Naive B cell (primary cell): Measurements from ENCODE around the gene YPEL4. TPM values are rescaled to one million over a fixed set of nuclear protein-coding genes. Genes with fewer than 3 reads are reported as not detected.

Experiments
- ATAC-seq, 2 donors: fragments of 150-1000 bp; cut with Tn5 transposase; 2 replicates each; pipeline ENCODE4 v1.10.0; 2021; ENCODE audit warnings: low read depth in 2 of 2, mild to moderate bottlenecking in 2 of 2, moderate library complexity in 2 of 2
- DNase-seq: peaks from one replicate; pipeline ENCODE4 v3.0.0; 2022
- H3K27ac Mint-ChIP-seq, 6 donors: one replicate each; pipeline ENCODE4 v1.8.0; 2020 to 2022; ENCODE audit warnings: mild to moderate bottlenecking in 6 of 6, mixed read lengths in 6 of 6, moderate library complexity in 5 of 6, inconsistent platforms in 2 of 6
- H3K27me3 Mint-ChIP-seq, 3 donors: one replicate each; pipeline ENCODE4 v1.8.0; 2021 to 2022; ENCODE audit warnings: mixed read lengths in 3 of 3, mild to moderate bottlenecking in 1 of 3
- H3K36me3 Mint-ChIP-seq, 2 donors: one replicate each; pipeline ENCODE4 v1.8.0; 2020 to 2022; ENCODE audit warnings: mixed read lengths in 2 of 2, inconsistent platforms in 1 of 2, mild to moderate bottlenecking in 1 of 2
- H3K4me1 Mint-ChIP-seq, 3 donors: one replicate each; pipeline ENCODE4 v1.8.0; 2020 to 2022; ENCODE audit warnings: mixed read lengths in 3 of 3, inconsistent platforms in 1 of 3, mild to moderate bottlenecking in 1 of 3, moderate library complexity in 1 of 3
- H3K4me3 Mint-ChIP-seq, 8 donors: one replicate each; pipeline ENCODE4 v1.8.0; 2020 to 2022; ENCODE audit warnings: mild to moderate bottlenecking in 8 of 8, mixed read lengths in 8 of 8, moderate library complexity in 8 of 8, inconsistent platforms in 2 of 8
- H3K9me3 Mint-ChIP-seq, 7 donors: one replicate each; pipeline ENCODE4 v1.8.0; 2020 to 2022; ENCODE audit warnings: mixed read lengths in 7 of 7, mild to moderate bottlenecking in 5 of 7, inconsistent platforms in 2 of 7, moderate library complexity in 1 of 7
- polyA plus RNA-seq, 6 donors: library from polyadenylated mRNA; unstranded; fragments of 300-500 nt; fragmentation: Illumina TruSeq; gene quantifications; one replicate each; pipeline ENCODE4 v1.2.3, GENCODE V29; 2021; ENCODE audit warnings: low read depth in 6 of 6

Gene YPEL4
- polyA plus RNA-seq, 6 donors from 2014 or later: not detected

- Mint-ChIP-seq H3K27ac (no peak overlapping the region), H3K9me3 (peaks cover 0 to 4% (median 0%) of the 10 kb centered on the region in 7 donors), H3K4me3 (peak overlapping the region in 3 of 8 donors; percentile 4 to 54 (median 51)), H3K4me1 (peaks cover 35 to 59% (median 49%) of the 10 kb centered on the region in 3 donors), H3K36me3 (peaks cover 0 to 9% of the 10 kb centered on the region in 2 donors), H3K27me3 (peaks cover 67 to 84% (median 71%) of the 10 kb centered on the region in 3 donors)
- DNase-seq: no peak
- ATAC-seq: no peak
These were observed 2.3 kb downstream of the YPEL4 start for GRCh38 chr11:57647372-57647771.

GRCh38 chr11:57646799-57647303 is 2.9 kb downstream of the YPEL4 start:
- H3K27ac Mint-ChIP-seq: peak overlapping the region in 3 of 6 donors; percentile 34 to 77 (median 54)
- H3K36me3 Mint-ChIP-seq: peaks cover 0 to 9% of the 10 kb centered on the region in 2 donors
- peaks cover 35 to 54% (median 49%) of the 10 kb centered on the region in 3 donors for H3K4me1 Mint-ChIP-seq
- no peak for DNase-seq
- peaks cover 67 to 84% (median 71%) of the 10 kb centered on the region in 3 donors for H3K27me3 Mint-ChIP-seq
- H3K9me3 Mint-ChIP-seq: peaks cover 0 to 4% (median 0%) of the 10 kb centered on the region in 7 donors
- ATAC-seq: no peak
- peak overlapping the region in 6 of 8 donors; percentile 13 to 84 (median 52) for H3K4me3 Mint-ChIP-seq

- Mint-ChIP-seq H3K9me3 (peaks cover 0 to 4% (median 0%) of the 10 kb centered on the region in 7 donors), H3K36me3 (peaks cover 0 to 9% of the 10 kb centered on the region in 2 donors), H3K27ac (peak overlapping the region in 2 of 6 donors; percentile 34 to 54), H3K4me1 (peaks cover 35 to 54% (median 49%) of the 10 kb centered on the region in 3 donors), H3K4me3 (peak overlapping the region in 6 of 8 donors; percentile 13 to 84 (median 49)), H3K27me3 (peaks cover 64 to 80% (median 69%) of the 10 kb centered on the region in 3 donors)
- ATAC-seq: no peak
- DNase-seq: no peak
These were observed 3.4 kb downstream of the YPEL4 start for GRCh38 chr11:57646194-57646798.

DNA sequence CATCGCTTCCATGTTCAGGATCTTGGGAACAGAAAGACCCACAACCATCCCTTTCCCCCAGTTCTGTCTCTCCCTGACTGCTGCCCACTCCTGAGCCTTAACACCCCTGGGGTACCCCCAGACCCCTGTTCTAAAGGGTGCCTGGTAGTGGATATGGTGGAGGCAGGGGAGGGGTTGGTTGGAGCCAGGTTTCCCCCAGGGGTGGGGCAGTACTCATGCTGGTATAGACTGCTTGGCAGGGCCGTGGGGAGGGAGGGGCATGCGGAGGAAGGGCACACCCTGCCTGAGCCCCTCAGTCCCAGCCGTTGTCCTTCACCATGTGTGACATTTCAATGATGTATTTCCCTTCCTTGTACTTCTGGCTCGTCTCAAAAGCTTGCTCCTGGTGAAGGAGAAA is 4.0 kb downstream of the YPEL4 start:
- ATAC-seq (no peak), DNase-seq (no peak)
- Mint-ChIP-seq H3K27me3 (peaks cover 60 to 74% (median 62%) of the 10 kb centered on the region in 3 donors), H3K4me3 (peak overlapping the region in 1 of 8 donors; percentile 47), H3K9me3 (peaks cover 0 to 4% (median 0%) of the 10 kb centered on the region in 7 donors), H3K4me1 (peaks cover 35 to 54% (median 49%) of the 10 kb centered on the region in 3 donors), H3K36me3 (peaks cover 0 to 9% of the 10 kb centered on the region in 2 donors), H3K27ac (no peak overlapping the region)

DNA sequence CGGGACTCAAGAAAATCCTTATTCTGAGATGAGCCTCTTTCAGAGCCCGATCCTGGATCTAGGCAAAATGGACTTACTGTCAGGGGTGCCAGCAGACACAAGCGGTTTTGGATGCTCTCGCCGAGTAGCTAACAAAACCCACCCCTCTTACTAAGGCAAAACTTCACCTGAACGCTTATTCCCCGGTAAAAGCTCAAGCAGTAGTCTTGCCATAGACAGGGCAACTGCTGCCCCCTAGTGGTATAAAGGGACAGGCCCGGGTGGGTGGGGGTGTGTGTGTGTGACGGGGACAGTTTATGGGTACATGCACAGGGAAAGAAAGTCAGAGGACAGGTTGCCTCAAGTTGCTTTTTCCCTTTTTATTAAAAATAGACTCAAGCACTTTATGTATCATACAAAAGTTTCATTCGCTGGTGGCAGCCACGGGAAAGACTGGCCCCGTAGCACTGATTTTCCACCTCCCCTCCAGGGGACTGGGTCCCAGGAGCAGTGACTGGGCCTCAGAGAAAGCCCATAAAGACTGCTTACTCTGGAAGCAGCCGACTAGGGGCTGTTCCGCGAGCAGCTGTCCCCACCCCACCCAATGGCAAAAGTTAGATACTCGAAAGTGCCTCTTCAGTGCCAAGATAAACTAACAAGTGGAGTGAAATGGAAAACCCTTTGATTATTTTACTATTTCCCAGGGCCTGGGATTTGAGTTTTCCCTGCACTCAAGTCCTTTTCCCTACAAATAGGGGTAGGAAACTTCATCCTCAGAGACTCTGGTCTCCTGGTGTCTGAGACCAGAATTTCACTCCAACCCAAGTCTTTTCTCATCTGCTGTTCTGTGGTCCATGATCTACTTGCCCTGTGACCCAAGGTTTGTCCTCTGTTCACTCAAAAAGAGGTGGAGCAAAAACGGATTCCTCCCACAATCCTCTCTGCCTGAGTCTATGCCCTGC is 4.7 kb downstream of the YPEL4 start:
- Mint-ChIP-seq H3K27me3 (peaks cover 53 to 68% (median 56%) of the 10 kb centered on the region in 3 donors), H3K9me3 (peaks cover 0 to 4% (median 0%) of the 10 kb centered on the region in 7 donors), H3K4me1 (peaks cover 34 to 52% (median 42%) of the 10 kb centered on the region in 3 donors), H3K4me3 (no peak overlapping the region), H3K27ac (peak overlapping the region in 1 of 6 donors; percentile 10), H3K36me3 (peaks cover 0 to 9% of the 10 kb centered on the region in 2 donors)
- peak; percentile 83 for DNase-seq
- ATAC-seq: peak; percentile 85 to 86

DNA sequence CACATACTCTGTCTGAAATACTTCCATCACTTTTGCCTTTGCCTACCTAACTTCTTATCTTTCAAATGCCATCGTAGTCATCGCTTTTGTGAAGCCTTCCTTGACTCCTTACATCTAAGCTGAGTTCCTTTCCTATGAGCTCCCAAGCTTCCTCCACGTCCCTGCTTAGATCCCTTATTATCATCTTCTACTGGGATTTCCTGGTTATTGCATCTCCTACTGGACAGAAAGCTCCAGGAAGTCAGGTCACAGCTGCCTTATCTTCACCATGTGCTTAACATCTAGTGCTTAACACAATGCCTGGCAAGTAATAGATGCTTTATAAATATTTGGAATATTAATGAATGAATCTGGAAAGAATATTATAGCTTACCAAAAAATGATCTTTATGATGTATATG is 5.9 kb downstream of the YPEL4 start:
- no peak for DNase-seq
- H3K4me3 Mint-ChIP-seq: no peak overlapping the region
- H3K27me3 Mint-ChIP-seq: peaks cover 50 to 61% (median 51%) of the 10 kb centered on the region in 3 donors
- no peak overlapping the region for H3K27ac Mint-ChIP-seq
- peaks cover 26 to 44% (median 37%) of the 10 kb centered on the region in 3 donors for H3K4me1 Mint-ChIP-seq
- H3K36me3 Mint-ChIP-seq: peaks cover 0 to 9% of the 10 kb centered on the region in 2 donors
- peaks cover 0 to 4% (median 0%) of the 10 kb centered on the region in 7 donors for H3K9me3 Mint-ChIP-seq
- no peak for ATAC-seq

DNA sequence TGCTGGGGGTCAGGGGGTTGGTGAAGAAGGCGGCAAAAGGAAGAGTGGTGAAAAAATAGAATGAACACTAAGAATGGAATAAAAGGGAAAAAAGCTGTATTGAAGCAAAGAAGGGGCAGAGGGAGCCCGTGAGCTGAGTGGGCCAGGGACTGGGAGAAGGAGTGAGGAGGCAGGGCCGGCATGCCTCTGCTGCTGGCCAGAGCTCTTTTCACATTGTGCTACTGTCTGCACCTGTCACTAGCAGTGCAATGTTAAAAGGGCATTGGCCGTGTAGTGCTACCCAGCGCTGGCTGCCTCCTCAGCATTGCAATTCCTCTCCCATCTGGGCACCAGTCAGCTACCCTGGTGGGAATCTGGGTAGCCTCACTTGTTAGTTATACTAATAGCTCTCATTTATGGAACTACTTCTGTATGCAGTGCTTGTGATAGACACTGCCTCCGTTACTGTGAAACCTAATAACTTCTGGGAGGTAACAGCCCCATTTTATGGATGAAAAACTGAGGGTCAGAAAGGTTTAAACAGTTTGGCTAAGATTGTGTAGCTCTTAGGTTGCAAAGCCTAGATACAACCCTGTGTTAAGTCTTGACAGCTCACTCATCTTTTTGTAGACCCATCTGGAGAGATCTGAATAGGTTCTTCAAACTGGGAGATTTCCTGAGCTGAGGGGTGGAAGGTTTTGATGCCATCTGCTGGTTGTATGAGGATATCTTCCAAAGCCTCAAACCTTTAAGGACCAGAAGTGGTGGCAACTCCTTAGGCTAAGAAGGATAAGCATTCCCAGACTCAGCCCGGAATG is 8.5 kb downstream of the YPEL4 start:
- H3K27me3 Mint-ChIP-seq: peaks cover 40 to 54% (median 48%) of the 10 kb centered on the region in 3 donors
- H3K27ac Mint-ChIP-seq: peak overlapping the region in 1 of 6 donors; percentile 17
- H3K4me3 Mint-ChIP-seq: peak overlapping the region in 2 of 8 donors; percentile 15 to 87

GRCh38 chr11:57640068-57640800 is 9.5 kb downstream of the YPEL4 start:
- Mint-ChIP-seq H3K27ac (no peak overlapping the region), H3K27me3 (peaks cover 33 to 45% (median 38%) of the 10 kb centered on the region in 3 donors), H3K9me3 (no peaks in the 10 kb centered on the region), H3K4me1 (peaks cover 15 to 31% (median 25%) of the 10 kb centered on the region in 3 donors), H3K4me3 (peak overlapping the region in 6 of 8 donors; percentile 54 to 95 (median 88)), H3K36me3 (no peaks in the 10 kb centered on the region)
- DNase-seq (no peak), ATAC-seq (no peak)

More for the DNA sequence above, 8.5 kb downstream of the YPEL4 start:
- ATAC-seq: peak in 1 of 2 donors; percentile 35
- Mint-ChIP-seq H3K4me1 (peaks cover 16 to 38% (median 29%) of the 10 kb centered on the region in 3 donors), H3K36me3 (peaks cover 0 to 1% of the 10 kb centered on the region in 2 donors), H3K9me3 (no peaks in the 10 kb centered on the region)
- DNase-seq: no peak

DNA sequence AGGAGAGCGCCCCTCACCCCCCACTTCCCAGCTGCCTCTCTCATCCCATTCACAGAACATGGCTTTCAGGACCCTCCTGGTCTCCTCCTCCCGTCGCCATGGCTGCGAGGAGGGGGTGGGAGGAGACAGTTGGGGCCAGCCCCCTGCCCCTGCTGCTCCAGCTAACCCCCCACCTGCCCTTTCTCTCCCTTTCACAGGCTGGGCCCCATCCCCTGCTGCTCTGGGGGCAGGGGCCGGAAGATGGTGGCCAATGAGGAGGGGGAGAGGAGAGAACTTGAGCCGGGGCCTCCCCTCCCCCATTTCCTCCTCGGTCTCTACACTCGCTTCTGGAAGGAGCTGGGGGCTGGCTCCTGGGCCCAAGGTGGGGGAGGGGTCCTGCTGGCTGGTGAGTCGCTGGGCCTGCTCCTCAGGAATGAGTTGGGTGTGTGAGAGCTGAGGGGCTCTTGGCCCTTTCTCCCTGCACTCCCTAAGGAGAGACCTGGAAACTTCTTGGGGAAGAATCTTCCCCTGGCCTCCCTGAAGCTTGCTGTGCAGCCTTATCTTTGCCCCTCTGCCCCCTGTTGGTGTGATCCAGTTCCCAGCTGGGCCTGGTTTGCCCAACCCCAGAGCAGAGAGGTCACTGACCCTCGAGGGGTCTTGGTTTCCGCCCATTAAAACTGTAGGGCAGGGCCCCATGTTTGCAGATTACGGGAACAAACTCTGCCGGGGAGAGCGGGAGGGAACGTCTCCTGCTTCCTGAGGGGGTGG is 10.2 kb downstream of the YPEL4 start:
- Mint-ChIP-seq H3K27ac (no peak overlapping the region), H3K36me3 (no peaks in the 10 kb centered on the region), H3K27me3 (peaks cover 30 to 45% (median 36%) of the 10 kb centered on the region in 3 donors), H3K4me3 (peak overlapping the region; percentile 87 to 95 (median 92)), H3K9me3 (no peaks in the 10 kb centered on the region), H3K4me1 (peaks cover 15 to 27% (median 25%) of the 10 kb centered on the region in 3 donors)
- DNase-seq: no peak
- no peak for ATAC-seq

GRCh38 chr11:57638811-57639320 is 10.8 kb downstream of the YPEL4 start:
- peak overlapping the region in 3 of 6 donors; percentile 39 to 69 (median 59) for H3K27ac Mint-ChIP-seq
- peak; percentile 21 to 39 for ATAC-seq
- H3K36me3 Mint-ChIP-seq: no peaks in the 10 kb centered on the region
- peaks cover 15 to 25% (median 24%) of the 10 kb centered on the region in 3 donors for H3K4me1 Mint-ChIP-seq
- no peaks in the 10 kb centered on the region for H3K9me3 Mint-ChIP-seq
- peaks cover 33 to 48% (median 42%) of the 10 kb centered on the region in 3 donors for H3K27me3 Mint-ChIP-seq
- H3K4me3 Mint-ChIP-seq: peak overlapping the region; percentile 87 to 95 (median 92)
- DNase-seq: no peak
